Neutrophil (primary cell): Measurements from ENCODE around the gene NOTCH3.

Experiments used
- H3K27ac ChIP-seq: fragments of 200-600 bp; sonication (generic); 2 replicates; pipeline ENCODE4 v1.5.1; 2016; ENCODE audit warnings: mild to moderate bottlenecking, moderate library complexity
- H3K27me3 ChIP-seq: fragments of 200-600 bp; sonication (generic); 2 replicates; pipeline ENCODE4 v1.6.0; 2016; ENCODE audit warnings: mild to moderate bottlenecking
- H3K36me3 ChIP-seq: fragments of 200-600 bp; sonication (generic); 2 replicates; pipeline ENCODE4 v1.5.1; 2017
- H3K4me1 ChIP-seq, 2 experiments: fragments of 200-600 bp in 1 of 2; sonication (generic) in 1 of 2; 1 replicate in 1 of 2; 2 replicates in 1 of 2; pipeline versions ENCODE4 v1.5.1 to v1.6.1; 2013 to 2016; ENCODE audit warnings: low read depth in 1 of 2, low read length in 1 of 2, mild to moderate bottlenecking in 1 of 2, moderate library complexity in 1 of 2; ENCODE audit not compliant: control insufficient read depth in 1 of 2, insufficient read depth in 1 of 2
- H3K4me3 ChIP-seq, 2 experiments: fragments of 200-600 bp in 1 of 2; sonication (generic) in 1 of 2; 1 replicate in 1 of 2; 2 replicates in 1 of 2; pipeline ENCODE4 v1.5.1; 2013 to 2016; ENCODE audit warnings: low read depth in 1 of 2, low read length in 1 of 2, mild to moderate bottlenecking in 1 of 2, moderate library complexity in 1 of 2
- H3K9me3 ChIP-seq: fragments of 200-600 bp; sonication (generic); 2 replicates; pipeline ENCODE4 v1.5.1; 2016
- CTCF ChIP-seq: fragments of 200-600 bp; sonication (generic); IDR thresholded peaks from 2 replicates; pipeline ENCODE4 v1.5.1; 2016; ENCODE audit warnings: antibody characterized with exemption

NOTCH3 gene

DNA sequence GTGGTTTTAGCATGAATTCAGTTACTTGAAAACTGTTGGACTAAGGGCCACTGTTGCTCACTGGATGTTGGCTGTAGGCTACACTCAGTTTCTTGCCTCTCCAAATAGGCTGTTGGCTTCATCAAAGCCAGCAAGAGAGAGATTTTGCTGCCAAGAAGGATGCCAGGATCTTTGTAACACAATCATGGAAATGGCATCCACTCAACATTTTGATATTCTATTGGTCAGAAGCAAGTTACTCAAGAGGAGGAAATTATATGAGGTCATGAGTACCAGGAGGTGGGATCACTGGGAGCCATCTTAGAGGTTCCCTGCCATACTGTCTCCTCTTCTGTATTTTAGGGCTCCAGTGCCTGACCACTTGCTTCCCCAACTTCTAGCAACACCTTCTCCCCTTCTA, 63.0 kb downstream of the NOTCH3 start:
- no peak for TF ChIP-seq CTCF
- H3K27me3 ChIP-seq: no peaks in the 10 kb centered on the region
- no peaks in the 10 kb centered on the region for H3K9me3 ChIP-seq
- H3K27ac ChIP-seq: no peak overlapping the region
- H3K4me3 ChIP-seq: no peak overlapping the region
- H3K36me3 ChIP-seq: no peaks in the 10 kb centered on the region
- H3K4me1 ChIP-seq: no peaks in the 10 kb centered on the region

DNA sequence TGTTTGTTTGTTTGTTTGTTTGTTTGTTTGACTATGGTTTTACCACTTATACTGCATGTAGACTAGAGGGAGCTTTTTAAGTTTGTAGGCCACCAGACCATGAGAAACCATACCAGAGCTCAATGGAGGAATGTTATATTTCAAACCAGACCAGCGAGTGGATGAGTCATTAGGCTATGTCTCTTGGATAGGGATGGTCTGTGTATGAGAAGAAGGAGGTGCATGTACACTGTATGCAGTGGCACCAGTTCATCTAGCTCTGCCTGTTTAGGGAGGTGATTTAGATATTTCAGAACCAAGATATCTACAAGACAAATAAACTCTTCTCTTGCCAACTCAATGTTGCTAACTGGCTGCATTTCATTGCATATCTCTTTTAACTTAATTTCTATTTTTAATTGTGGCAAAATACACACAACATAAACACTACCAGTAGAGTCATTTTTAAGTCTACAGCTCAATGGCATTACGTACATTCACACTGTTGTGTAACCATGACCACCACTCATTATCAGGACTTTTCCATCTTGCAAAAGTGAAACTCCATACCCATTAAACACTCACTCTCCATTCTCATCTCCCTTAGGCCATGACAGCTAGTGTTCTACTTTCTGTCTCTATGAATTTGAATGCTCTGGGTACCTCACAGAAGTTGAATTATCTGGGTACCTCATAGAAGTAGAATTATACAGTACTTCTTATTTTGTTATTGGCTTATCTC, 64.4 kb downstream of the NOTCH3 start:
- Histone ChIP-seq H3K27me3 (no peaks in the 10 kb centered on the region), H3K4me1 (no peaks in the 10 kb centered on the region), H3K9me3 (no peaks in the 10 kb centered on the region), H3K4me3 (no peak overlapping the region), H3K36me3 (no peaks in the 10 kb centered on the region), H3K27ac (no peak overlapping the region)
- no peak for TF ChIP-seq CTCF

DNA sequence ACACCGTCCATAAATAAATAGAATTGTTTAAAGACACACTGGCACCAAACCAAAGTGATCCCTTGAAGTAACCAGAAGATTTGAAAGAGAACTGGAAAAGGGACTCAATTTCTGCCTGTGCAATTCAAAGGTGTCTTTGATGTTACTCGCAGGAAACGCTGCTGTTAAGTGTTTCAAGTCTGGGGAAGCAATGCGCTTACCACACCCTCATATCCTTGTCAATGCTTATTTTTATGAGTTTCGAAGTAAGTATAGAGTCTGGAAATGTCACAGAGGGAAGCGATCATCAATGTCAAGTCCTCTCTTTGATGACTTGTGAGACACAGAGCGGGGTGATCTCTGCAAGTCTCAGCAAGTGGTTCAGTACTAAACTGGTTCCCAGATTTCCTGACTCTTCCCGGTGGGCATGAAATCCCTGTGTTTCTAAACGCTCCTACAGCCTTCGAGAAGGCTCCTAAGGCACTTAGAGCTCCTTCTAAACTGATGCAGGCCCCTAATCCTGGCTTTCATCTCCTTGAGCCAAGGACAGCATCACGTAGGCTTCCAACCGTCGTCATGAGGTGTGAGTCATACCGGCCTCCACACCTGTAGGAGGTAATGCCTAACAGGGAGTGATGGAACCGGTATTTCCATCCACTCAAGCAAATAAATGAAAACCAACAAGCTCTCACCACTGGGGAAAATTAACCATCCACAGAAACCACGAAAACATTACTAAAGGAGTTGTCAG, 70.8 kb downstream of the NOTCH3 start:
- Histone ChIP-seq H3K4me3 (no peak overlapping the region), H3K27ac (no peak overlapping the region), H3K4me1 (peaks cover 0 to 5% of the 10 kb centered on the region in 2 experiments), H3K9me3 (no peaks in the 10 kb centered on the region), H3K27me3 (peaks cover 6% of the 10 kb centered on the region), H3K36me3 (no peaks in the 10 kb centered on the region)
- no peak for TF ChIP-seq CTCF

- Histone ChIP-seq H3K9me3 (no peaks in the 10 kb centered on the region), H3K27ac (no peak overlapping the region), H3K36me3 (no peaks in the 10 kb centered on the region), H3K4me1 (peaks cover 7 to 14% of the 10 kb centered on the region in 2 experiments), H3K4me3 (no peak overlapping the region), H3K27me3 (peaks cover 6% of the 10 kb centered on the region)
- no peak for TF ChIP-seq CTCF
Measured at GRCh38 chr19:15128162-15128770, 72.5 kb downstream of the NOTCH3 start.

- peak overlapping the region; percentile 86 to 96 for H3K4me3 ChIP-seq
- peaks cover 7 to 14% of the 10 kb centered on the region in 2 experiments for H3K4me1 ChIP-seq
- H3K9me3 ChIP-seq: no peaks in the 10 kb centered on the region
- TF ChIP-seq CTCF: no peak
- H3K27me3 ChIP-seq: peaks cover 6% of the 10 kb centered on the region
- H3K27ac ChIP-seq: no peak overlapping the region
- H3K36me3 ChIP-seq: peaks cover 2% of the 10 kb centered on the region
Measured at GRCh38 chr19:15126131-15126910, 74.5 kb downstream of the NOTCH3 start.
